HG02642 (cell line): ENCODE measurements around the gene PHC1.

Source experiments
- ATAC-seq: cut with Tn5 transposase; IDR thresholded peaks from one replicate; pipeline ENCODE4 v1.9.1; 2021; ENCODE audit warnings: mild to moderate bottlenecking; ENCODE audit not compliant: unreplicated experiment, poor library complexity

PHC1 gene

DNA sequence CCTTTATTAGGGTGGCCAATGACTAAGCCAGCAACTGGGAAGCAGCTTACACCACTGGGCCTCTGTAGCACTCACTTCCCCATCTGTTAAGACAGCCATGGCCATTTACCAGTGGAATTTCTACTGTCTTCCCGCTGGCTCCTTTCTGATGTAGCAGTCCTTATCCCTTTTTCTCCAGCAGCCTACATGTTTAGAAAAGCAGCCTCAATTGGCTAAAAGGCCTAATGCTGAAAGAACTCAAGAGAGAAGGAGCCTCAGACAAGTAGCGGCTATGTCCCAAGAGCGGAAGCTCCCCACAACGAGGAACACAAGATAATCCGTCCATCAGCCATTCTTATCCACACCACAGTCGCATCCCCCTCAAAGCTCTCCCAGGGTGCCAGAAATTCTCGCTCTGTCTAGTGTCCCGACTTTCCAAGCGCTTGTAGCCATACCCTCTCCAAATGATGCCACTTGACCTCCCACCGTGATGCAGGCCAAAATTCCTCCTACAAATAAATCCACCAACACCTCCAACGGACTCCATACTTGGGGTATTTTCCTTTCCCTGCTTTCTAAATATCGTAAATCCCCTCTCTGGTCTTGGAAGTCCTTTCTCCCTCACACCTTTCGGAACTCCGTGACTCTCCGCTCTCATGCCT is 34.5 kb downstream of the PHC1 start:
- no peak for ATAC-seq

DNA sequence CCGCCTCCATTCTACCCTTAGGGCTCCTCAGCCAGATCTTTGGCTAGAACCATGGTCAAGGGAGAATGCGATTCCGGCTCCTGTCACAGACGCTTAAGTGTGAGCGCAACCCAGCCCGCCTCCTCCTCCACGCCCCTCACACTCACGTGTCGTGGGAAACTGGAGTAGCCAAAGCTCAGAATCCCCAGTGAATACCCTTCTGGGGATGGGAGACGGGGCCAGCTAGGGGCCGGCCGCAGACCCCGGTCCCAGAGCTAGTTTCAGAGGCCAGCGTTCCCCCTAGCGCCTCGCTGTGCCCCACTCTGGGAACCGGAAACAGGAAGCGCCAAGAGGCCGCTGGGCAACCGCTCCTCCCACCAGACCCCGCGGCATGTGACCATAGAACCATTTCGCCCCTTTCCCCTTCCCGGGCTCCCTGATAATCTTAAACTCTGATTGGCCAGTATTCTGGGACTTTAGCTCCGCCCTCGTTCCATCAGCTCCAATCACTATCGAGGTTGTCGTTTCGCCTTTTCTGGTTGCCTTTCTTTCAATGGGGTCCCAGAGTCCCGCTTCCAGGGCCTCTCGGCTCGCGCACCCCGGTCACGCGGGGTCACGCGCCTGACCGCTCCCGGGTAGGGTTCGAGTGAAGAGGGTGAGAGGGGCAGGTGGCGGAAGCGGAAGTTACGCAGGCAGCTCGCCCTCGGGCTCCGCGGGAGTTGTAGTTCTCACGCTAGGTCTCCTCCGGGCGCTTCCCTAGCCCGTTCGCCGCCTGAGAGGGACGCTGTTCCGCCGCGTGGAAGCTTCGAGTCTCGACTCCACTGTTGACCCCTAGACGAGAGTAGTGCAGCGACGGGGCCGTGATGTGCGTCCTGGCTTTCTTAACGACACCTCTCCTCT is 35.3 kb downstream of the PHC1 start, which contains the start of gene M6PR:
TSS of gene M6PR (minus strand) at position 304 of the 879 bp plus-strand sequence. CDS start 3,241 bp downstream, outside the sequence.
- peak; percentile 90 for ATAC-seq

DNA sequence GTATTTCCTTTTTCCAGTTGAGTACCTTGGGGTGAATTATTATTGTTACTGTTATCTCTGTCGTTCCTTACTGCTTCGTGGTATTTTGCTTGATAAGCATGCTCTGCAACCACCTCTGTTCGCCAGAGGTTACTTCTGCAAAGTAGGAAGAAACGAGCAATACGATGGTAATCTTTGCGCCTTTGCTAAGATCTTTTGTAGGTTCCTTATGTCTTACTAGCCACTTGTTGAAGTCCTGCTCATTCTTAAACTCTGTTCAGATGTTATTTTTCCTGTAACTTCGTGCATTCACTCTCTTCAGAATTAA is 35.9 kb downstream of the PHC1 start:
- no peak for ATAC-seq

DNA sequence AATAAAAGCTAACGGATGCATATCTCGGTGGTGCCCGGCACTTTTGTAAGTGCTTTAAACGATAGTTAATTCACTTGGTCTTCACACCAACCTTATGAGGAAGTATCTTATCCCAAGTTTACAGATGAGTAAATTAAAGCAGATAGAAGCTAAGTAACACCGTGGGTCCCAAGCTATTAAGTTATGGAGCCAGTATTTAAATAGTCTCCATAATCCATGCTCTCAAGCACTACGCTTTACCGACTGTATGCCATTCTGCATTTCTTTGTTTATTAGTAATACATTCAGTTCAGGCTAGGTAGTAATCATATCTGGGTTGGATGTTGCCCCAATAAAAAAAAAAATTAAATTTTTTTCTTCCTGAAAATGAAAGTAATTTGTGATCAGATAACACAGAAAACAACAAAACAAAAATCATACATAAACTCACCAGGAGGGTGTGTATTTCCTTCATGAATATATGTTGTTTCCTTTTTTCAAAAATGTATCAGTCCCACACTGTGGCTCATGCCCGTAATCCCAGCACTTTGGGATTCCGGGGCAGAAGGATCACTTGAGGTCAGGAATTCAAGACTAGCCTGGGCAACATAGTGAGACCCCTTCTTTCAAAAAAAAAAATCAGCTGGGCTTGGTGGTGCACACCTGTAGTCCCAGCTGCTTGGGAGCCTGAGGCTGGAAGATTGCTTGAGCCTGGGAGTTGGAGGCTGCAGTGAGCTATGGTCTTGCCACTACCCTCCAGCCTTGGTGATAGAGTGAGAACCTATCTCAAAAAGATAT is 36.6 kb downstream of the PHC1 start:
- ATAC-seq = no peak

DNA sequence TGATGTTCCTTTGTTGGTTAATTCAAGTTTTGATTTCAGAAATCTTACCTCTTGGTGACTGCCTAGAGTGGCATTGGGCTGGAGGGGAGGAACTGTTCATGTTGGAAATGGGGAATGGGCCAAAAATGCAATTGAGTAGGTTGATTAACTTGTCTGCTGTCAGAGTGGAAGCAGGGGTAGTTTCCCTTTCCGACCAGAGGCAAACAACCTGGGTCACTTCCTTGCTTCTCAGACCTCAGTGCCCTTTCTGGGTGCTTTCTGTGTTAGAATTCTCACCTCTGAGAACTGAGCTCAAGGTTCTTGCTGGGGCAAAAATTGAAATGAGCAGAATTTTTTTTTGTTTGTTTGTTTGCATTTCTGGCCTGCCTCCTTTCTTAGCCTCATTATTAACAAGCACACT is 37.4 kb downstream of the PHC1 start:
- ATAC-seq = no peak

DNA sequence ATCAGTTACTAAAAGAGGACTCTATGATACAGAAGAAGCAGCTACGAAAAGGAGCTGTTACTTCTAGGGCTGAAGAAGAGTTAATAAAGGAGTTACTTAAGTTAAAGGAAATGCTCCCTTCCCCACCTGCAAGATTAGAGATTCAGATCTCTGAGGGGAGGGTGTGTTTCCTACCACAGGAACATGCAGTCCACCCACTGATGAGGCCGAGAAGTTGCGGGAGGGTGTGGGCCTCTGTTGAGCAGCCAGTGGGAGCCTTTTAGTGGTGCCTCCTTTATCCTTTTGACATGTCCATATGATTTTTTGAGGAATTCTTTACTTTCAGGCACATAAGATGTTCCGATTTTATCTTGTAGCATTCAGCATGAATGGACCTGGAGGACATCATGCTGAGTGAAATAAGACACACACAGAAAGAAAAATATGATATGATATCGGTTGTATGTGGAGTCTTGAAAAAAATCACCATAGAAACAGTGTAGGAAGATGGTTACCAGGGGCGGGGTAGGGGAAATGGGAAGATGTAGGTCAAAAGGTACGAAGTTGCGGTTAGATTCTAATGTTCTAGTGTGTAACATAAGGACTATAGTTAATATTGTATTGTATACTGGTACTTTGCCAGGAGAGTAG is 39.6 kb downstream of the PHC1 start:
- no peak for ATAC-seq

DNA sequence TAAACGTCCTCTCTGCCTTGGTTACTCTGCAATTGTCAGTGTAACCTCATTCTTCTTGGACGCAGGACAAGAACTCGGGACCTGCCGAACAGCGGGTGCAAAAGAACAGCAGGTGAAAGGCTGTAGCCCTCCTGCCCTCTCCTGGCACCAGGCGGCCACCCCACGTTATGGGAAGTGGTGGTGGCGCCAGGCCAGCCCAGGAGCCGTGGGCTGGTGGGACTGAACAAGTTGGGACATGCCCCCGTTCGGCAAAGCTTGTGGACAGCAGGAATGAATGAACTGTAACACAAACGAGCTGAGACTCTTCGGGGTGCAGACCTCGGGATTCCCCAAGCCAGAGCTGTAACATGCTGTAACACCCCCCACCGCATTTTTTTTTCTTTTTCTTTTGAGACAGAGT is 41.8 kb downstream of the PHC1 start:
- no peak for ATAC-seq

DNA sequence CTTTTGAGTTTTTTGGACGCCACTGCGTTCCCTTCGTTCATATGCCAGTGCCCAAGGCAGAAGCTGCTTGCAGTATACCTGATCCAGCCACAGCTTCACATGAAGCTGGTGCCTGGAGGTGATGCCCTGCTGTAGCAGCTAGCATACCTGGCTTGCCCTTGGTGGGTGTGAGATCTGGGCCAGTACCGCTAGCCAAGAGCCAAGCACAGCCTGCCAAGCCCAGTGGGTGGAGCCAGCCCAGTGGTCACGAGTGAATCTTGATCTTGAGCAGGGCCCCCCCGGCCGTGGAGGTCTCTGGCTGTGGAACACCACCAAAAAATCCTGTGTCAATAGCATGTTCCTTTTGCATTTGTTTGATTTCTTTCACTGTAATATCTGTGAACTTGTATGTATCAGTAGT is 42.5 kb downstream of the PHC1 start:
- ATAC-seq = no peak

DNA sequence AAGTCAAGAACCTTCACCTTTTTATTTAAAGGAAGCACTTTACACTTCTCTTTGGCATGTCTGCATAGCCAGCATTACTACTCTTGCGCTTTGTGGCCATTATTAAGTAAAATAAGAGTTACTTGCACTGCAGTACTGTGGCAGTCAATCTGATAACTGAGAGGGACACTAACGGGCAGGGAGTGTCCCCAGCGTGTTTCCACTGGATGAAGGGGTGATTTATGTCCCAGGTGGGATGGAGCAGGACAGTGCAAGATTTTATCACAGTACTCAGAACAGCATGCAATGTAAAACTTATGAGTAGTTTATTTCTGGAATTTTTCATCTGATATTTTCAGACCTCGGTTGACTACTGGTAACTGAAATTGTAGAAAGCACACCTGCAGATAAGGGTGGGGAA is 43.3 kb downstream of the PHC1 start:
- ATAC-seq = no peak

DNA sequence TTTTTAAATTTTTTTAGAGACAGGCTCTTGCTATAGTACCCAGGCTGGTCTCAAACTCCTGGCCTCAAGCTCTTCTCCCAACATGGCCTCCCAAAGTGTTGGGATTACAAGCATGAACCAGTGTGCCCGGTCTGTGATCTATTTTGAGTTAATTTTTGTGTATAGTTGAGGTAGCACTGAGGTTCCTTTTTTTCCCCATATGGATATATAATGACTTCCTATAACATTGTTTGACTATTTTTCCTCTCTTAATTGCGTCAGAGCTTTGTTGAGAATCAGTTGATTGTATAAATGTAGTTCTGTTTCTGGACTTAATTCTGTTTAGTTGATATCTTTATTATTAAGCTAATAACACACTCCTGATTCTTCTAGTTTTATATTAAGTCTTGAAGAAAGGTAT is 43.8 kb downstream of the PHC1 start:
- ATAC-seq = no peak

DNA sequence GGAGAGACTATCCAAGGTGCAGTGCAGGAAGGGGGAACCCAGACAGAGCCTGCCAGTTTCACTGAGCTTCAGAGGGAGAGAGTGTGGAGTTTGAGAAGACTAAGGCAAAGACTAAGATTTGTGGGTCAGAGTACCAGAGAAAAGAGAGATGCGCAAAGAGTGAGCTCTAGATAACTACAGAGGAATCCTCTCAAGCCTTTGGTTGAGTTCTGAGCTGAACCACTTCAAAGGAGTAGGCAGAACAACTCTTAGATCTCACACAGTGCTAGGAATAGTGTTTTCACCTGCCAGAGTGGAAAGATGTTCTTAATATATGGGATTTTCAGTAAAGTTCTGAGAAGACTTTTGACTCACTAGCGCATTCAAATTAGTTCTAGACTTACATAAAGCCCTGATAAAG is 45.9 kb downstream of the PHC1 start:
- ATAC-seq = no peak

DNA sequence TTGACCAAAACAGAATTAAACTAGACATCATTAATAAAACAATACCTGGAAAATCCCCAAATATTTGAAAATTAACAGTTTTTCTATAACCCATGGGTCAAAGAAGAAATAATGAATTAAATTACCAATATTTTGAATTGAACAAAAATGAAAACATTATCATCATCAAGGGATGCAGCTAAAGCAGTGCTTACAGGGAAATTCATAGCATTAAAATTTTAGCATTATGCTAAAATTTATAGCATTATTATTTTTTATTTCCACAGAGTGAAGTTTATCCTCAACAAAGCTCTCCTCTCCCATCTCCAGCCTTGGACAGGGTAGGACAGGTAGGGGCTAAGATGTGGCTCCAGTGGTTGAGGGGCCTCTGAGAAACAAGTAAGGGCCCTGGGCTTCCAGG is 54.5 kb downstream of the PHC1 start:
- ATAC-seq = no peak

DNA sequence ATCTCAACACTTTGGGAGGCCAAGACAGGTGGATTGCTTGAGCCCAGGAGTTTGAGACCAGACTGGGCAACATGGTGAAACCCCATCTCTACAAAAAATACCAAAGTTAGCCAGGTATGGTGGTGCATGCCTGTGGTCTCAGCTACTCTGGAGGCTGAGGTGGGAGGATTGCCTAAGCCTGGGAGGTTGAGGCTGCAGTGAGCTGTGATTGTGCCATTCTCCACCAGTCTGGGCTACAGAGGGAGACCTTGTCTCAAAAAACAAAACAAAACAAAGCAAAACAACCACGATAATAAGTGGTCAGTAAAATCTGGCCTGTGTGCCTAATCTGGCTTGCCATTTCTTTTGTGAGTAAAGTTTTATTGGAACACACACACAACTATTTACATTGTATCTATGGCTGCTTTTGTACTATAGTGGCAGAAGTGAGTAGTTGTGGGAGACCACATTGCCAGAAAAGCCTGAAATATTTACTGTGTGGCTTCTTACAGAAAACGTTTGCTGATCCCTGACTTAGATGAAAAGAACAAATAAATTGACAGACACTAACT is 55.6 kb downstream of the PHC1 start:
- ATAC-seq = no peak

DNA sequence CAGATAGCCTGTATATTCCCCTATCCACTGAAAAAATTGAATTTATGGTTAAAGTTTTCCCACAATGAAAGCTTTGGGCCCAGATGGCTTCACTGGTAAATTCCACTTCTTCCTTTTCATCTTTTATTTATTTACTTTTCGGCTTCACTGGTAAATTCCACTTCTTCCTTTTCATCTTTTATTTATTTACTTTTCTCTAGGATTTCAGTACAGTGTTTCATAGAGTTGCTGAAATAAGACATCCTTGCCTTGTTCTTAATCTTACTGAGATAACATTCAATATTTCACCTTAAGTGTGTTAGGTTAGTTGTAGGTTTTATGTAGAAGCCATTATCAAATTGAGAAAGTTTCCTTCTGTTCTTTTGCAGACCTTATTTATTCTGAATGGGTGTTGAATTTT is 56.1 kb downstream of the PHC1 start:
- ATAC-seq = no peak

DNA sequence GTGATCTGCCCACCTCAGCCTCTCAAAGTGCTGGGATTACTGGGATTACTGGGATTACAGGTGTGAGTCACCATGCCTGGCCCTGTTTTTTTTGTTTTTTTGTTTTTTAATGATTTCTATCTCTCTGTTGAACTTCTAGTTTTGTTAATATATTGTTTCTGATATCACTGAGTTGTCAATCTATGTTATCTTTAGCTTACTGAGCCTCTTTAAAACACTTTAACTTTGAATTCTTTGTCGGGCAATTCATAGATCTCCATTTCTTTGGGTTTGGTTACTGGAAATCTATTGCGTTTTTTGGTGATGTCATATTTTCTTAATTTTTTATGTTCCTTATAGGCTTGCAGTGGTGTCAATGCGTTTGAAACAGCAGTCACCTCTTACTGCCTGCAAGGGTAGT is 65.8 kb downstream of the PHC1 start:
- no peak for ATAC-seq

DNA sequence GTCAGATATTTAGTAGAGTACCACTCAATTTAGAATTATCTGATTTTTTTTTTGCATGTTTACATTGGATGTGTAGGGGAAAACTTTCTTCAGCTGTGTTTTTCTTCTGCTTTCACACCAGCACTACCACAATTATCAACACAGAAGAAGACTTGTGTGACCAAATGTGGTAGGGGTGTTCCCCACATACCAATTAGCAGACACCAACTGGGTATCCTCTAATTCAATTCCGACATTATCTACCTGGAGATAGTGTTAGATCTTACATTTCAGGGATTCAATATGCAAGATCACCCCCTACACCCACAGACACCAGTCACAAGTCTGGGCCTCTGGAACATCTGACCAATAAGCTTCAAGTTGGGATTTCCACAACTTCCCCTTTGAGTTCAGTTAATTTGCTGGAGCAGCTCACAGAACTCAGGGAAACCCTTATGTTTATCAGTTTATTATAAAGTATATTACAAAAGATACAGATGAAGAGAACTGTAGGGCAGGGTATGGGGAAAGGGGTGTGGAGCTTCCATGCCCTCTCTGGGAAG is 71.0 kb downstream of the PHC1 start:
- ATAC-seq = no peak

DNA sequence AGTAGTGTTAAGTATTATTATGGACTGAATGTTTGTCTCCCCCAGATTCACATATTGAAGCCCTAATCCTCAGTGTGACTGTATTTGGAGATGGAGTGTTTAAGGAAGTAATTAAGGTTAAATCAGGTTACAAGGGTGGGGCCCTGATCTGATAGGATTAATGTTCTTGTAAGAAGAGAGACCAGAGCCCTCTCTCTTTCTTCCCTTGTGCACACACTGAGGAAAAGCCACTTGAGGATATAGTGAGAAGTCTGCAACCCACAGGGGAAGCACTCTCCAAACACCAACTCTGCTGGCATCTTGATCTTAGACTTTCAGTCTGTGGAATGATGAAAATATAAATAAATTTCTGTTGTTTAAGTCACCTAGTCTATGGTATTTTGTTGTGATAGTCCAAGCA is 72.9 kb downstream of the PHC1 start:
- no peak for ATAC-seq

DNA sequence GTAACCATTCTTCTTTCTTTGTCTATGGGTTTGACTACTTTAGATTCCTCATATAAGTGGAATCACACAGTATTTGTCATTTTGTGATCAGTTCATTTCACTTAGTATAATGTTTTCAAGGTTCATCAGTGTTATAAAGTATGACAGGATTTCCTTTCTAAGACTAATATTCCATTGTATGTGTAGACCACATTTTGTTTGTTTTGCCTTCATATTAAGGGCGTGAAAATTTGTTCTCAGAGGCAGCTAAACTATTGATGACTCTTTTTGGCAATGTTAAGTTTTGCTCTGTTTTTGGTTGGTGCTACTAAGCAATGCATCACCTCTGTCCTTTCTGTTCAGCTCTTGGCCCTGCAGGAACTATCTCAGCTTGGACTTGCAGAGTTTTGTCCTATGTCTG is 73.4 kb downstream of the PHC1 start:
- ATAC-seq = no peak

DNA sequence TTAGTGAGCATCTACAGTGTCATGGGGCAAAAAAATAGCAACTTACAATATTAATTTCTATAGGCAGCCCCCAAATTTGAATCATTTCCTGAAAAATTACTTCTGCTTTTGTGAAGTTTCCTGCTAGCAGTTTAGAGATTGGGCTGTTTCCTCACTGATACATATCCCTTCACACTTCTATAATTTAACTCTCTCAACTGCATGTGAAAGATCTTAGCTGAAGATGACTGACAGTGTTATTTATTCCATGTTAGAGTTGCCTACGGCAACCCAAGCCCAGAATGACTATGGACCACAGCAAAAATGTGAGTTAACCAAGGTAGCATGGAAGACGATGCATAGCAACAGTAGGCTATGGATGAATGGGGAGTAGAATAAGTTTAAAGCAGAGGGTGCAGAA is 75.1 kb downstream of the PHC1 start, which contains the start of gene KLRG1:
TSS of gene KLRG1 (plus strand) at position 134 of the 400 bp plus-strand sequence. CDS start at position 224, 90 bp downstream.
- no peak for ATAC-seq
